22Rv1 (cell line): Measurements from ENCODE around the gene OTUD4.

ENCODE experiments used
- H3K27ac ChIP-seq: fragments of 450-650 bp; 2 replicates; pipeline ENCODE4 v1.5.1; 2017
- ZFX ChIP-seq: fragments of 450-650 bp; IDR thresholded peaks from 2 replicates; pipeline ENCODE4 v1.6.1; 2017; ENCODE audit warnings: antibody characterized with exemption, borderline replicate concordance
- TF ChIP-seq, protein P1 (sequence below): fragments of 450-650 bp; IDR thresholded peaks from 2 replicates; pipeline ENCODE4 v1.5.1; 2017; ENCODE audit warnings: mild to moderate bottlenecking

Gene OTUD4

DNA sequence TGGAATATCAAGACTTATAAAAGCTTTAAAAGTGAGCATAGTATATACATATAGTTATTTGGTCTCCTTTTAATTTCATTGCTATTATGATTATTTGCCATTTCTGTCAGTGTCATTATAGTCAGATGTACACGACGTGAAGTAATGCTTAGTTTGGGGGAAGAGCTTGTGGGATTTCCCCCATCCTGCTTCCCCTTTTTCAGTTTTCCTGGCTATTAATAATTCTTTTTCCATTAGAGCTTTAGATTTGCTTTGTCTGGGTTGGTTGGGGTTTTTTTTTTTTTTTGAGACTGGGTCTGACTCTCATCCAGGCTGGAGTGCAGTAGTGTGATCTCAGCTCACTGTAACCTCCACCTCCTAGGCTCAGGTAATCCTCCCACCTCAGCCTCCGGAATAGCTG, 76.9 kb downstream of the OTUD4 start:
- TF ChIP-seq, protein P1, sequence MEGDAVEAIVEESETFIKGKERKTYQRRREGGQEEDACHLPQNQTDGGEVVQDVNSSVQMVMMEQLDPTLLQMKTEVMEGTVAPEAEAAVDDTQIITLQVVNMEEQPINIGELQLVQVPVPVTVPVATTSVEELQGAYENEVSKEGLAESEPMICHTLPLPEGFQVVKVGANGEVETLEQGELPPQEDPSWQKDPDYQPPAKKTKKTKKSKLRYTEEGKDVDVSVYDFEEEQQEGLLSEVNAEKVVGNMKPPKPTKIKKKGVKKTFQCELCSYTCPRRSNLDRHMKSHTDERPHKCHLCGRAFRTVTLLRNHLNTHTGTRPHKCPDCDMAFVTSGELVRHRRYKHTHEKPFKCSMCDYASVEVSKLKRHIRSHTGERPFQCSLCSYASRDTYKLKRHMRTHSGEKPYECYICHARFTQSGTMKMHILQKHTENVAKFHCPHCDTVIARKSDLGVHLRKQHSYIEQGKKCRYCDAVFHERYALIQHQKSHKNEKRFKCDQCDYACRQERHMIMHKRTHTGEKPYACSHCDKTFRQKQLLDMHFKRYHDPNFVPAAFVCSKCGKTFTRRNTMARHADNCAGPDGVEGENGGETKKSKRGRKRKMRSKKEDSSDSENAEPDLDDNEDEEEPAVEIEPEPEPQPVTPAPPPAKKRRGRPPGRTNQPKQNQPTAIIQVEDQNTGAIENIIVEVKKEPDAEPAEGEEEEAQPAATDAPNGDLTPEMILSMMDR = no peak
- no peak for TF ChIP-seq ZFX
- H3K27ac ChIP-seq = no peak overlapping the region

DNA sequence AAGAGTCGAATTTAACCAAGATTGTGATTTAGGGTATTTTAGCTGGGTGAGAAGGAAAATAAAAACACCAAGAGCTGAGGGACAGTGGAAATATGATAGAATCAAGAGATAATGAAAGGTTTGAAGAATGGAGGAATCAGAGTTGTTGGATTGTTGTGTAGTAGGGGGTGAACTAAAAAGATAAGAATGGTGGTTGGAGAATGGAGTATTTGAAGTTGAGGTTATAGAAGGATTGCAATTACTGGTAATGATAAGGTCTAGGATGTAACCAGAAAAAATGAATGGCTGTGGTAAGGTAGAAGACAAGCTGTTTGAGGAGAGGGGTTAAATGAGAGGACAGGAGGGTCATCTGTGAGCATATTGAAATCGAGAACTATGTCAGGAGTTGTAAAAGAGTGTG, 77.8 kb downstream of the OTUD4 start:
- no peak for TF ChIP-seq ZFX
- TF ChIP-seq, protein P1 = no peak
- H3K27ac ChIP-seq = no peak overlapping the region

DNA sequence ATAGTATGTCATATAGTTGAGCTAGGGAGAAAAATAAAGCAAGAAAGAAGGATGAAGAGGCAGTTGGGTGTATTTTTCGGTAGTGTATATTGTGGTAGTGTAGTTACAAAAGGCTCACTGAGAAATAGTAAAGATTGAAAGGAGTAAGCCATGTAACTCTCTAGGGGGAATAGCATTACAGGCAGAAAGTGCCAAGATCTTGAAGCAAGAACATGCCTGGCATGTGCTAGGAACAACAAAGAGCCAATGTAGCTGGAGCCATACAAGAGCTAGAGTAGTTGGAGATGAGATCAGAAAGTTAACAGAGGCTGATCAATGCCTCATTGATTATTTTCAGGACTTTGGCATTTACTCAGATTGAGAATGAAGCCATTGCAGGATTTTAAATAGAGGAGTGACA, 79.3 kb downstream of the OTUD4 start:
- TF ChIP-seq, protein P1 = no peak
- no peak overlapping the region for H3K27ac ChIP-seq

DNA sequence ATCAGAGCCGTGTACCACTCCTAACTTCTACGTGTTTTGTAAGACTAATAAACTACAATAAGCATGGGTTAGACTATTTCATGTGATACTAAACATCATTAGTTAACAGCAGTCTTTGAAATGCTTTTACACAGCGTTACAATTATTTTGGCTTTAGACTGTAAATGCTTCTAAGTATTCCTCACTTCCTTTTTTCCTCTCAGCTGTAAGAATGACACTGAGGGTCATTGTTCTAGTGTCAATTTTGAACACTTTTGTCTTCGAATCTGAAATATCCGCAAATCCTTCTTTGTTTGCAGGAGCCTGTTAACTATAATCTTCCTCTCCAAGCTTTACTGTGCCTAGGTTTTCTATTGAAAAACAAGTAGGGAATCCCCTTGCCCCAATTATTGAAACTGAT, 80.7 kb downstream of the OTUD4 start:
- H3K27ac ChIP-seq = no peak overlapping the region
- TF ChIP-seq ZFX = no peak
- TF ChIP-seq, protein P1 = no peak

DNA sequence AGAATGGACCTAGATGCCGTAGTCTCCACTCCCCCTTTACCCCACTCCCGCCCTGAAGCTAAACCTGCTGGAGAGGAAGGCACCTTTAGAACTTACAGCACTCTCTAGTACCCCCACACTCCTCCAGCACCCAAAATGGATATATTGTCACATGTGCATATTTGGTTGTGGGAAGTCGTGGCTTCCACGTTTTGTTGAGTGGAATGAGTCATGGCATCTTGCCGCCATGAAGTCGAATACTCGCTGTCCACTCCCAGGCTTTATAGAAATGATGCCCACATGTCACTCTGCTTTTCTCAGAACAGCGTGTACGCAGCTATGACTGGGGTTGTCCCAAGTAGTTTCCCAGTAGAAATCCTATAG, 81.7 kb downstream of the OTUD4 start:
- peak overlapping the region; percentile 88 for H3K27ac ChIP-seq
- TF ChIP-seq, protein P1 = no peak
- no peak for TF ChIP-seq ZFX

DNA sequence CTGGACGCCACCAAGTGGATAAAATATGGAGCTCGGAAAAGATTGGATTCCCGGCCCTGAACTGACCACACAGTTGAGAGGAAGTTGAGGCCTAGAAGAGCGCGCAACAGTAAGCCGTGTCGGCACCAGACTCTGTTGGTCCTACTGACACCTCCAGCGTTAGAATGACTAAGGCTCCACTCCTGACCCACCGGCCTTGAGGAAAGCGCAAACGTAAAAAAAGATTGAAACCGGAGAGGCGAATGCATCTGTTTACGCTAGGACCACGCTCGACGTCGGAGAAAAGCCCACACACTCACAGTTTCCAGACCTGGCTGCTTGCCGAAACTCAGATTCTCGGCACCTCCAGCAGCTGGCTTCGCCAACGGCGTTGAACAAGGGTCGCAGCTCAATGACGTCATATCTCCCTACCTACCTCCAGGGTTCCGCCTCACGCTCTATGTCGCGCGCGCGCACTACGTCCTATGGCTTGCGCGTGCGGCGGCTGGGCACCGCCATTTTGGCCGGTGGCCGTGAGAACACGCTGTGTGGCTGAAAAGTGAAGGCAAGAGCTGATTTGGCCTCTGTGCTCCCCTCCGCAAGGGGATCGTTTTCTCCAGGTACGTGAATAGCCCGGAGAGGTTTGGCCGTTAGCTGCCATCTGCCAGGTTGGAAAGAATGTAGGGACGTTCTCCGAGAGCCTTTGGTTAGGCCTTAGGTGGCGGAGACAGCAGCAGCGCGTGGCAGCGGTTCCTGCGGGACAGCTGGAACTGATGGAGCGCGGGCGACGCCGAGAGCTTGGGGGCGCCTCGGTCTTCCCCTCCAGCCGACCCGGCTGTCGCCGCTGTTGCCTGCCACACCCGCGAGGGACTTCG, 82.3 kb downstream of the OTUD4 start, which contains the start of the genes ABCE1 and ANAPC10:
ABCE1 (plus strand) TSS at position 491 of the 854 bp plus-strand sequence. CDS start 6,102 bp downstream, outside the sequence.
ANAPC10 (minus strand) TSS at position 376 of the 854 bp plus-strand sequence. CDS start 2,097 bp downstream, outside the sequence.
- no peak for TF ChIP-seq ZFX
- TF ChIP-seq, protein P1 = peak; percentile 54; the same call in 1 of the 2 replicates
- H3K27ac ChIP-seq = peak within 1 kb of the TSS; percentile 88

DNA sequence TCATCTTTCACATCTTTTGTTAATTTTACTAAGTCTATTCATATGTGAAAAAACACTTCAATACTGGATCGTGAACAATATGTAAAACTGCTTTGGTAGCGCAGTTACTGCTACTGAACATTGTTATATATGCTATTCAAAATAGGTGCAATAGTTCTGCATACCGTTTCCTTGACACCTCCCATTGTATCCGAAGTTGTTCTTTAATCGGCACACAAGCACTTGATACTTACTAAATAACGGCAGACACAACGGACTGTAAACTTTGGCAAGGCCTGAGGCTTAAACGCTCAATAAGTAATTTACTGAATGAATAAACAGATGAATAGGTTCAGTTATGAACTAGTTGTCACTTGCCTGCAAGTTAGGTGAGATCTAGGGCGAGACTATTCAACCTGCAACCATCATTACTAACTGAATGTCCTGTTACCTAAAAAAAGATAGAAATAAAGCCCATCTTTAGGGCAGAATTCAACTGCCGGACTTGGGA, 83.0 kb downstream of the OTUD4 start:
- peak overlapping the region; percentile 88 for H3K27ac ChIP-seq
- no peak for TF ChIP-seq ZFX
- TF ChIP-seq, protein P1 = no peak; the same call in 1 of the 2 replicates
